GM12891 (cell line): ENCODE data around the gene JAZF1.

Experiments used
- DNase-seq: peaks from one replicate; pipeline ENCODE4 v3.0.0; 2011; ENCODE audit warnings: low spot score; ENCODE audit not compliant: insufficient read length
- FAIRE-seq: peaks from 2 replicates; lab custom pipeline; 2011; peaks lifted over from hg19 to GRCh38; lab: Jason Lieb, UNC
- PAX5 ChIP-seq: IDR thresholded peaks from 2 replicates; pipeline ENCODE4 v1.6.1; 2011; ENCODE audit warnings: low read length, moderate library complexity, mild to moderate bottlenecking; ENCODE audit not compliant: insufficient read depth, severe bottlenecking
- POLR2A ChIP-seq: IDR thresholded peaks from 2 replicates; pipeline ENCODE4 v1.6.1; 2011; ENCODE audit warnings: low read depth, low read length, control low read depth
- POLR2AphosphoS5 ChIP-seq: IDR thresholded peaks from 2 replicates; pipeline ENCODE4 v1.6.1; 2011; ENCODE audit warnings: low read depth, low read length, control low read depth
- POU2F2 ChIP-seq: IDR thresholded peaks from 2 replicates; pipeline ENCODE4 v1.6.1; 2011; ENCODE audit warnings: low read depth, mild to moderate bottlenecking, control low read depth, low read length, moderate library complexity
- SPI1 ChIP-seq: IDR thresholded peaks from 2 replicates; pipeline ENCODE4 v1.6.1; 2011; ENCODE audit warnings: low read depth, low read length, control low read depth
- TAF1 ChIP-seq: IDR thresholded peaks from 2 replicates; pipeline ENCODE4 v1.6.1; 2011; ENCODE audit warnings: low read depth, low read length, control low read depth

The JAZF1 gene

DNA sequence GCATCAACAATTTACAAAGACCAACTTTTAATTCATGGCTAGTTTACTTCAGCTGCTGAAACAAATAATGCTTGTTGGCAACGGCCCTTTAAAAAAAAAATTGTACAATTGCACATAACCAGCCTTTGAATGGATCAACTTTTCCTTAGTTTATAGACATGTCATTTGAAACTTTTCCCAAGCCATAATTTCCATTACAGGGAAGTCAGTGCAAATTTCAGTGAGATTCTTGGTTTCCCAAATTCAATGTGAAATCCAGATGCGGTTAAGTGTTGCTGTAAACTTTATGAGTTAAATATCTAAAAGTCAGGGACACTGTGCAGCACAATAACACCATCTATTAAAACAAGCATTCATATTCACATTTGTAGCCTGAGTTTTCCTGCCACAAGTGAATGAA is 182.2 kb downstream of the JAZF1 start:
- no peak for TF ChIP-seq POU2F2
- TF ChIP-seq POLR2AphosphoS5, result no peak
- TF ChIP-seq PAX5, result no peak
- no peak for TF ChIP-seq POLR2A
- no peak for TF ChIP-seq SPI1
- no peak for TF ChIP-seq TAF1
- no peak for DNase-seq
- FAIRE-seq, result no peak

DNA sequence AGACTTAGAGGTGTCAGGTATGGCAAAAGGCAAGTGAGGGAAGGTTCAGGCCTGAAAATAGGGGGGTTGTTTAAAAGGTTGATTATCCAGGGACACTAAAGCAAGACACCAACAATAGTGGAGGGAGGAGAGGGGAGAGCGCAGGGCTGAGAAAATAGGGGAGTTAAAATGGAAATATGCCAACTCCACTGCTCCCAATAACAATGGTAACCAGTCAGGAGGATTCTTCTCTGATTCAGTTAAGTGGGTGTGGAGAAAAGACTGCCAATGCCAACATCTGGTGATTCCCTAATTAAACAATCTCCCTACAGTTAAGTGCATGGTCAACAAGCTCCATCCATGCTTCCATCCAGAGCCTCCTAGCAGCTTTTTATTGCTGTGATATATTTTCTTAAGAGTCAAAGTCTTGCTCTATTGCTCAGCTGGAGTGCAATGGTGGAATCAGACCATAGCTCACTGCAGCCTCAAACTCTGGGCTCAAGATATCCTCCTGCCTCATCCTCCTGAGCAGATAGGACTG is 183.3 kb downstream of the JAZF1 start:
- no peak for TF ChIP-seq PAX5
- TF ChIP-seq POU2F2, result no peak
- TF ChIP-seq SPI1, result no peak
- TF ChIP-seq POLR2AphosphoS5, result no peak
- TF ChIP-seq TAF1, result no peak
- TF ChIP-seq POLR2A, result no peak
- no peak for FAIRE-seq
- no peak for DNase-seq

DNA sequence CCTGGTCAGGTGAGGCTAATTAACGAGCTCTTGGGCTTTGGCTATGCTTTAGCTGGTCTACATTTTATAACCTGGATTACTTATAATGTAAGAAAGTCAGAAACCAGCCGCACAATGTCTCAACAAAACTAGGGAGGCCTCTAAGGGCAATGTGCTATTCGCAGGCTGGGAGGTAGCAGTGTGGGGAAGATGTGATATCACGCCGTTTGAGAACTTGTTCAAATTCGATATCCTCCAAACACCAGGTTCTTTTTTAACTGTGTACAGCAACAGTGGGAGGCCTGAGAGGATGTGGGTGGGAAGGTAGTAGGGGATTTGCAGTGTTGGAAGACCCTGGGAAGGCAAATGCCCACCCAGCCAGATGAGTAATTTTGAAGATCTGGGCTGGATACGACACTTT is 184.5 kb downstream of the JAZF1 start:
- FAIRE-seq (no peak), DNase-seq (no peak)
- TF ChIP-seq PAX5, result no peak
- TF ChIP-seq POLR2A, result no peak
- TF ChIP-seq SPI1, result no peak
- TF ChIP-seq POLR2AphosphoS5, result no peak
- no peak for TF ChIP-seq POU2F2
- no peak for TF ChIP-seq TAF1

DNA sequence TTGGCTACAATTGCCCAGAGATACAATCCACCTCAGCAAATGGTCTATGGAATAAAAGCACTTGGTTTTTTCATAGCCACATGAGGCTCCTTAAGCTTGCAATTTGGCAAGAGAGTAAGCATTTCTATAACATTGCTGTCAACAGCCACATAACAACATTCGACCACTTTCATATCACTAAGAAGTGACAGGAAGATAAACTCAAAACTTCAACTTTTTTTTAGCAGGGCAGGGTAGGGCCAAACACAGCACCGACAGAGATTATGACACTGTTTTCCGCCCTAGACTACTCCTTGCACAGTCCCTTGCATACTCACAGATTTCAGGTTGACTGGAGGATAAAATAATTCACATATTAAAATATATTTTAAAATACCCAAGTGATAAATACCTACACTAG is 185.4 kb downstream of the JAZF1 start:
- TF ChIP-seq SPI1 (no peak), TAF1 (no peak), POLR2A (no peak), POLR2AphosphoS5 (no peak), POU2F2 (no peak), PAX5 (no peak)
- DNase-seq, result no peak
- FAIRE-seq, result no peak

DNA sequence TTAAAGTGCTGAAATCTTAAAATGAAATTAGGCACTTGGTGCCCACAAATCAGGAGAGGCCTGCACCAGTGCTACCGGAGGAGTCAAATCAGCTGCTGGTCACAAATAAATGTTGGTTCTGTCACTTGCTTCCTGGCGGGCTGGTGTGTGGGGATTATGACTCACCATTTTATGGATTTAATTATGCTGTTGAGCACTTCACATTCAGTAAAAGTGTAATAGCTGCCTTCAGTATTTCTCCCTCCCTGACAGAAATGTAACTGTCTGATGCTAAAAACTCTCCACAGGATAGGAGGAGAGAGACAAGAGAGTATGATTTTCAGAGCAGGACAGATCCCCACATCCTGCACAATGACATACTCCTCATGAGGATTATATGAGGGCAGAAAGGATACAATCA is 186.0 kb downstream of the JAZF1 start:
- DNase-seq (no peak), FAIRE-seq (no peak)
- TF ChIP-seq POLR2AphosphoS5 (no peak), POU2F2 (no peak), POLR2A (no peak)

DNA sequence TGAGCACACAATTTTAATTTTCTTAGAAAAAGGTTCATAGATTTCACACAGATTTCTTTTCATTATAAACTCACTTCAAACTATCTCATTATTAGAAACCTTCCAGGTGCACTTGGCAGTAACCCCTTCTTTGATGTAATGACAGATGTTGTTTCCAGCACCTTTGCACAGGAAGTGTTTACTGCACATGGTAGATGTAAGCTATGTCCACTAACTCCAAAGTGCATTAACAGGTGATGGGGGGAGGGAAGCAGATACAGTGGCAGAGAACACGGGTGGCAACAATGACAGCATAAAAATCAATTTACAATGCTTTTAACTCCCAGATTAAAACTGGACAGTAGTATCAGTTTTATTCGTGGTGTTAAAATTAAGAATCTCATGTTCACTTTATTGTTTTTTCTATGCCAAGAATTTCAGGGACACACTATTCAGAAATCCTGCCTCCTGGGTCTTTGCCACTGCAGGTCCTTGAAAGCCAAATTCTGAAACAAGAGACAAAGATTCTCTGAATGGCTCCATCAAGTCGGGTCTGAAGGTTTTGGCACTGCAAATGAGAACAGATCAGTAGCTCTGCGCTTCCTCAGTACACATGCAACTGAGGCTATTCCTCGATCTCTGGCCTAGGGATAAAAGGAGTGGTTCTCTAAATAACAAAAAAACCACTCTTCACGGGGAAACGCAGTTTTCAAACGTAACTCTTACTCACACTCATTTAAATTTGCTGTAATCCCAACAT is 187.7 kb downstream of the JAZF1 start:
- DNase-seq (no peak), FAIRE-seq (no peak)
- TF ChIP-seq PAX5, result no peak
- no peak for TF ChIP-seq POU2F2
- TF ChIP-seq TAF1, result no peak
- TF ChIP-seq POLR2AphosphoS5, result no peak
- no peak for TF ChIP-seq POLR2A
- TF ChIP-seq SPI1, result no peak

DNA sequence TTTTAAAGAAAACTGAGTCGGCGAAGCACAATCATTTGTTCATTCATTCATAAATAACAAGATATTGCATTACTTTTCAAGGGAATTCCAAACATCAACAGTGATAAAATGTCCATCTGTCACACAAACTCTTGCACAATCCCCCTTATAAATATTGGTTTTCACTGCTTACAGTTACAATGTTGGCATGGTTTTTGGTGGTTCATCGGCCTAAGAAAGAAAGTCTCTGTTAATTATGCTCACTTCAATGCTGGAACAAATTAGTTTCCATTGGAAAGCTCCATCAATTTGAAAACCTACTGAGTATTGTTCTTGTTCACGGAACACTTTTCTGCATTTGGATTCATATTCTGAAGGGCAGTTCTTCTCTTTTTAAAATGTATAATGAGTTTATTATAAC is 188.5 kb downstream of the JAZF1 start:
- FAIRE-seq (no peak), DNase-seq (no peak)
- TF ChIP-seq POU2F2 (no peak), PAX5 (no peak), SPI1 (no peak), POLR2AphosphoS5 (no peak), TAF1 (no peak), POLR2A (no peak)

DNA sequence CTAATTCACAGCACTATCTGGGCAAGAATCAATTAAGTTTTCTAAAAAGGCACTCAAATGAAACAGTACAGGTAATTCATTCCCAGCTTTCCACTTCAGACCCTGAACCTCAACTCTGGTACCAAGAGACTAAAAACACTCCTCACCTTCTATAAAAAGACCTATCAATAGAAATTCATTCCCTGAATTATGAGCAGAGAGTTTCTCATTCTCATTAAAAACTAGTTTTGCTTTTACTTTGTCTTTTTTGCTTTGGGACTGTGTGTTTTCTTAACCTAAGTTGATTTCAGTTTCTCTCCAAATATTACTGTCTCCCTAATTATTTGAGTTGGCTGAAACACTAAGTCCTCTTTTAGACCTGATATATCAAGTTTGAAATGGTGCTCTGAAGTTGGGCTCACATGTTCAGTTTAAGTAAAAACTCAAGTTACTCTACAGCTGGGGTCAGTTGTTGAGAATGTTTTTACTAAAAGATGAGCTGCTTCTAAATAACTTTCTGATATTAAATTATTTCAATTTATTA is 189.5 kb downstream of the JAZF1 start:
- FAIRE-seq, result no peak
- no peak for DNase-seq
- TF ChIP-seq TAF1 (no peak), PAX5 (no peak), POU2F2 (no peak), POLR2A (no peak), SPI1 (no peak), POLR2AphosphoS5 (no peak)

DNA sequence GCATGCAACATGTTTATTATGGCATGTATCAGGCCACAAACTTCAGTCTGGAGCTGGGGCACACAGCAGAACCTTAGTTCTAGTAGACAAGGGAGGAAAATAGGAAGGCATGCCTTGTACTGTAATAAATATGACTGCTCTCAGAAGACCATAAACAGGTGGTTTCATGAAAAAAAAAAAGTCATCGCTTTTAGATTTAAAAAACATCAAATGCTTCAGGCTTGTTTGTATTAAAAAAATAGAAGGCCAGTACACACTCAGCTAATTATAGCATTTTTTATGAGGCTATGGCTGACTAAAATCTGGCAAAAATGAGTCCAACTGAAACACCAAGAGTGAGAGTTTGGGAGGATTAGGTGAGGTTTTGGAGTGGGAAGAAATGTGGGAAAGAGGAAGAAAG is 204.1 kb downstream of the JAZF1 start:
- no peak for TF ChIP-seq POU2F2
- no peak for DNase-seq
- FAIRE-seq, result no peak

DNA sequence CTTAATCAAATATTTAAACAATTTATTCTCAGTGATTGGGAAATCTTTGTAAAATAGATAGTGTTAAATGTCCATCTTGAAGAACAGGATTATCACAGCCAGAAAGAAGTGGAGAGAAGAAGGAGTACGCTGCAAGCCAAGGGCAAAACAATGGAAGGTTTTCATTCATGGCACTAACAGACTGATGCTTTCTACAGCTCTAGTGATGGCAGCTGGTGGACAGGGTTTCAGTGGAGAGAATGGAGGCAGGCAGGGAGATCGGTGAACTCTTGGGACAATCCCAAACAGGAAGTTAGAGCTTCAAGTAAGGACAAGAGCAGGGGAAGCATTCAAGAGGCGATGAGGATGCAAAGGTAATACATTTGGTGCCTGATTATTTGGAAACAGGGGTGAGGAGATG is 207.0 kb downstream of the JAZF1 start:
- FAIRE-seq, result no peak
- no peak for DNase-seq
- TF ChIP-seq PAX5 (no peak), POU2F2 (no peak), TAF1 (no peak), SPI1 (no peak), POLR2AphosphoS5 (no peak), POLR2A (no peak)
